HepG2 (cell line): Measurements from ENCODE around the gene ZFP36L2. TPM values are rescaled to one million over a fixed set of nuclear protein-coding genes. Genes with fewer than 3 reads are reported as not detected.

Experiments
- ATAC-seq: fragments of 200-7000 bp; cut with Tn5 transposase; 3 replicates; pipeline ENCODE4 v1.9.1; 2020; ENCODE audit warnings: mild to moderate bottlenecking, moderate library complexity
- BruUV-seq: library from RNA; stranded (reverse); fragments of 400-500 nt; replicated peaks from 2 replicates; lab custom pipeline; 2021; lab: Mats Ljungman, UMichigan
- CTCF ChIA-PET: fragments of 300-600 bp; formaldehyde crosslinking; extraction: SDS; loops from one replicate; lab custom pipeline; 2021; ENCODE audit warnings: low total read pairs, inconsistent platforms, low intra/inter-chr PET ratio; lab: Yijun Ruan, JAX
- POLR2A ChIA-PET: fragments of 350-600 bp; sonication (Branson Sonifier 250); formaldehyde crosslinking; loops from one replicate; lab custom pipeline; 2020; ENCODE audit warnings: antibody characterized with exemption, inconsistent platforms; lab: Yijun Ruan, JAX
- DNase-seq: peaks from one replicate; pipeline ENCODE4 v3.0.0-alpha.2; 2015; ENCODE audit warnings: low spot score
- FAIRE-seq: peaks from 3 replicates; lab custom pipeline; 2011; peaks lifted over from hg19 to GRCh38; lab: Jason Lieb, UNC
- H2AFZ ChIP-seq: one replicate; pipeline ENCODE4 v1.6.1; 2011; ENCODE audit warnings: low read length, inconsistent platforms
- H3K27ac ChIP-seq: fragments of 300-600 bp; 3 replicates; pipeline ENCODE4 v1.8.0; 2011; ENCODE audit warnings: mixed run types, mild to moderate bottlenecking, mixed read lengths, low read length, inconsistent platforms; ENCODE audit not compliant: insufficient read depth; ENCODE audit errors: extremely low read length
- H3K27me3 ChIP-seq, 2 experiments: fragments of 200-600 bp in 1 of 2; 2 replicates in 1 of 2; 3 replicates in 1 of 2; pipeline versions ENCODE4 v1.6.0 to v1.8.0; 2011; ENCODE audit warnings: low read length in 2 of 2, mild to moderate bottlenecking in 2 of 2, moderate library complexity in 2 of 2, inconsistent platforms in 1 of 2; ENCODE audit not compliant: insufficient read depth in 2 of 2, control insufficient read depth in 1 of 2
- H3K36me3 ChIP-seq, 2 experiments: fragments of 200-600 bp in 1 of 2; replicated peaks in 1 of 2; 2 replicates in 1 of 2; 3 replicates in 1 of 2; pipeline versions ENCODE4 v1.5.1 to v1.8.0; 2011; ENCODE audit warnings: low read length in 2 of 2, inconsistent platforms in 1 of 2; ENCODE audit not compliant: insufficient read depth in 2 of 2, control insufficient read depth in 1 of 2
- H3K4me1 ChIP-seq: 2 replicates; pipeline ENCODE4 v1.5.1; 2012; ENCODE audit warnings: low read length, inconsistent platforms; ENCODE audit not compliant: insufficient read depth
- H3K4me2 ChIP-seq: 2 replicates; pipeline ENCODE4 v1.6.0; 2011; ENCODE audit warnings: low read depth, low read length, inconsistent platforms
- H3K4me3 ChIP-seq, 3 experiments: fragments of 200-600 bp in 1 of 3; sonication (generic), shearing (Covaris generic) in 1 of 3; replicated peaks in 1 of 3; 2 replicates each; pipeline ENCODE4 v1.5.1; 2011 to 2016; ENCODE audit warnings: low read length in 3 of 3, inconsistent platforms in 2 of 3, low read depth in 2 of 3, mild to moderate bottlenecking in 2 of 3, control low read depth in 1 of 3, mixed read lengths in 1 of 3; ENCODE audit not compliant: insufficient read depth in 1 of 3
- H3K79me2 ChIP-seq: one replicate; pipeline ENCODE4 v1.6.1; 2011; ENCODE audit warnings: low read length, inconsistent platforms; ENCODE audit not compliant: insufficient read depth
- H3K9ac ChIP-seq: 2 replicates; pipeline ENCODE4 v1.6.0; 2011; ENCODE audit warnings: mild to moderate bottlenecking, low read depth, low read length, inconsistent platforms; ENCODE audit not compliant: insufficient read depth
- H3K9me3 ChIP-seq: 2 replicates; pipeline ENCODE4 v1.5.1; 2012; ENCODE audit warnings: mild to moderate bottlenecking, low read length
- H4K20me1 ChIP-seq: 2 replicates; pipeline ENCODE4 v1.6.0; 2011; ENCODE audit warnings: inconsistent platforms, mild to moderate bottlenecking, low read length, moderate library complexity; ENCODE audit not compliant: insufficient read depth
- ARHGAP35 ChIP-seq: sonication (generic); formaldehyde crosslinking; IDR thresholded peaks from 2 replicates; pipeline ENCODE4 v1.9.0; 2022; ENCODE audit warnings: mild to moderate bottlenecking, inconsistent platforms, moderate library complexity, missing genetic modification reagents, borderline replicate concordance
- ARNT2 ChIP-seq: sonication (generic); formaldehyde crosslinking; IDR thresholded peaks from 2 replicates; pipeline ENCODE4 v1.8.0; 2022; ENCODE audit warnings: mild to moderate bottlenecking, low read depth, missing genetic modification reagents, moderate library complexity
- NFATC3 ChIP-seq: sonication (generic); formaldehyde crosslinking; IDR thresholded peaks from 2 replicates; pipeline ENCODE4 v1.5.1; 2020; ENCODE audit warnings: mild to moderate bottlenecking, missing genetic modification reagents
- SALL1 ChIP-seq: sonication (generic); formaldehyde crosslinking; IDR thresholded peaks from 2 replicates; pipeline ENCODE4 v1.8.0; 2022; ENCODE audit warnings: mild to moderate bottlenecking, missing genetic modification reagents
- SP2 ChIP-seq: sonication (generic); formaldehyde crosslinking; IDR thresholded peaks from 2 replicates; pipeline ENCODE4 v1.5.1; 2020; ENCODE audit warnings: mild to moderate bottlenecking, missing genetic modification reagents
- ZNF44 ChIP-seq: sonication (generic); formaldehyde crosslinking; IDR thresholded peaks from 2 replicates; pipeline ENCODE4 v1.5.1; 2020; ENCODE audit warnings: mild to moderate bottlenecking, missing genetic modification reagents
- ZNF446 ChIP-seq: sonication (generic); formaldehyde crosslinking; IDR thresholded peaks from 2 replicates; pipeline ENCODE4 v1.5.0; 2020; ENCODE audit warnings: mild to moderate bottlenecking, missing genetic modification reagents
- ZNF777 ChIP-seq: sonication (generic); formaldehyde crosslinking; IDR thresholded peaks from 2 replicates; pipeline ENCODE4 v1.4.0; 2020; ENCODE audit warnings: missing genetic modification reagents
- ZNF788 ChIP-seq: sonication (generic); formaldehyde crosslinking; IDR thresholded peaks from 2 replicates; pipeline ENCODE4 v1.5.0; 2020; ENCODE audit warnings: mild to moderate bottlenecking, missing genetic modification reagents, borderline replicate concordance
- WGBS: methylation state at CpG from one replicate; pipeline ENCODE4 v1.1.6; 2017; ENCODE audit warnings: low lambda C conversion rate; 5-methylcytosine and 5-hydroxymethylcytosine counted together
- in situ Hi-C: cut with HindIII; loops from 2 replicates; pipeline ENCODE4 v1.10.0; 2017; ENCODE audit warnings: low pct_unique_long_range_greater_than_20kb; ENCODE audit not compliant: extremely low pct_ligation_motif_present
- intact Hi-C: fragments of 100-400 bp; cut with micrococcal nuclease; formaldehyde crosslinking; loops from one replicate; pipeline ENCODE4 v1.10.0; 2022; ENCODE audit not compliant: unreplicated experiment
- polyA plus RNA-seq, 8 experiments: library from polyadenylated mRNA; depleted of rRNA in 3 of 8; stranded (reverse) in 7 of 8; unstranded in 1 of 8; fragments of >200 nt; fragmentation: Illumina TruSeq in 4 of 8; extraction: Trizol in 4 of 8; gene quantifications; 2 replicates each; pipeline versions ENCODE4 v1.2.1 to v1.2.3, GENCODE V29; 2011 to 2016; ENCODE audit warnings: low read depth in 4 of 8, missing spikeins in 1 of 8, mixed read lengths in 1 of 8; ENCODE audit not compliant: insufficient read depth in 1 of 8
- total RNA-seq, 5 experiments: library from RNA; depleted of rRNA; stranded (reverse); fragments of >200 nt; fragmentation: Illumina TruSeq; extraction: Trizol; gene quantifications; 2 replicates each; pipeline ENCODE4 v1.2.3, GENCODE V29; 2016; ENCODE audit warnings: low read depth in 1 of 5

Gene ZFP36L2
- total and polyA plus RNA-seq, 2 of the 13 experiments (the other 11 are each of a cell fraction or from before 2014, with no cell fraction given) = 11.2 to 21.8 TPM

GRCh38 chr2:43248621-43249020 is 22.2 kb upstream of the ZFP36L2 start:
- ATAC-seq = no peak
- Histone ChIP-seq H3K4me2 (no peak overlapping the region), H3K4me1 (peaks cover 13% of the 10 kb centered on the region), H2AFZ (no peak overlapping the region), H3K4me3 (no peak overlapping the region), H3K27me3 (no peaks in the 10 kb centered on the region), H3K27ac (no peak overlapping the region), H4K20me1 (no peaks in the 10 kb centered on the region), H3K36me3 (0 out of 5 replicates have a peak, but pooled peaks cover 0 to 6% of the 10 kb centered on the region in 2 experiments), H3K79me2 (no peaks in the 10 kb centered on the region), H3K9me3 (no peaks in the 10 kb centered on the region), H3K9ac (no peak overlapping the region)
- POLR2A ChIA-PET = no interaction called here
- CTCF ChIA-PET = no interaction called here
- in situ Hi-C loops (no loop called here), intact Hi-C loops (no loop called here)
- WGBS = 88% methylated on average over 7 of the region's 7 CpGs
- BruUV-seq = no TSS peak
- TF ChIP-seq ZNF788 (CRISPR knock-in tag) (no peak), NFATC3 (CRISPR knock-in tag) (no peak), ZNF777 (CRISPR knock-in tag) (no peak)
- no peak for FAIRE-seq
- DNase-seq = no peak

DNA sequence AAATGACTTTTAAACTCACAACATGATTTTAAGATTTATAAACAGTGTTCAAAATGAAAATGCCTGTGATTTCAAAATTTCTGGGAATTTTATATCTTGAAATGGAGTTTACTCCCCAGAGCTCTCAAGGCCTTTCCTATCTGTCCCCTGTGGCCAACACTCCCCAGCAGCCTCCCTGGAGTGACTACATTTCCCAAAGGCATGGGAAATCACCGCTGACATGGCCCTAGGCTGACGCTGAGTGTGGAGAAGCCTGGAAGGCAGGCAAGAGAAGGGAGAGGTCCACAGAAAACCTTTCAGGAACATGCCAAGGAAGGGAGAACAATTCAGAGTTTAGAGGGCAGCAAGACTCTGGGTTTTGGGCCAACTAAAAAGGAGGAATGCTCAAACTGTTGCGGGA is 20.2 kb upstream of the ZFP36L2 start:
- FAIRE-seq = no peak
- Histone ChIP-seq H3K4me3 (no peak overlapping the region), H3K9me3 (no peaks in the 10 kb centered on the region), H3K36me3 (peaks cover 0 to 15% of the 10 kb centered on the region in 2 experiments; a peak in 1 of 5 replicates), H3K79me2 (no peaks in the 10 kb centered on the region), H3K4me2 (no peak overlapping the region), H3K27ac (no peak overlapping the region), H3K27me3 (no peaks in the 10 kb centered on the region), H4K20me1 (no peaks in the 10 kb centered on the region), H2AFZ (no peak overlapping the region), H3K4me1 (peaks cover 10% of the 10 kb centered on the region)
- intact Hi-C loops = no loop called here
- in situ Hi-C loops = no loop called here
- no TSS peak for BruUV-seq
- ATAC-seq = no peak
- DNase-seq = no peak
- 97% methylated on average over 3 of the region's 3 CpGs for WGBS
- CTCF ChIA-PET = no interaction called here
- no peak for TF ChIP-seq SALL1 (CRISPR knock-in tag)
- no peak for TF ChIP-seq ZNF44 (CRISPR knock-in tag)
- TF ChIP-seq SP2 (CRISPR knock-in tag) = no peak
- no peak for TF ChIP-seq ZNF446 (CRISPR knock-in tag)
- no peak for TF ChIP-seq ARNT2 (CRISPR knock-in tag)
- no peak for TF ChIP-seq ARHGAP35
- TF ChIP-seq, all 625 proteins: peak for 0
- POLR2A ChIA-PET = no interaction called here
- no peak overlapping the region for H3K9ac ChIP-seq
